H9 (cell line): ENCODE measurements around the gene NOX1. TPM values are rescaled to one million over a fixed set of nuclear protein-coding genes. Genes with fewer than 3 reads are reported as not detected.

Experiments used
- DNase-seq: peaks from one replicate; pipeline ENCODE4 v3.0.0-alpha.2; 2017
- H2AFZ ChIP-seq: one replicate; pipeline ENCODE4 v1.6.1; 2013; ENCODE audit warnings: mild to moderate bottlenecking, low read length, control low read depth, moderate library complexity
- H2AK5ac ChIP-seq: 2 replicates; pipeline ENCODE4 v1.6.1; 2013; ENCODE audit warnings: low read length, control low read depth, mixed read lengths; ENCODE audit not compliant: insufficient read length
- H2BK120ac ChIP-seq: one replicate; pipeline ENCODE4 v1.6.1; 2013; ENCODE audit warnings: low read depth, mild to moderate bottlenecking, low read length, control low read depth, inconsistent platforms; ENCODE audit not compliant: poor library complexity, severe bottlenecking
- H2BK12ac ChIP-seq: 2 replicates; pipeline ENCODE4 v1.6.1; 2013; ENCODE audit warnings: low read length, control low read depth, mixed read lengths, low read depth; ENCODE audit not compliant: insufficient read length
- H2BK15ac ChIP-seq: 2 replicates; pipeline ENCODE4 v1.6.1; 2013; ENCODE audit warnings: low read depth, low read length, control low read depth
- H2BK20ac ChIP-seq: one replicate; pipeline ENCODE4 v1.6.1; 2013; ENCODE audit warnings: low read depth, mild to moderate bottlenecking, low read length, control low read depth, inconsistent platforms; ENCODE audit not compliant: poor library complexity, severe bottlenecking
- H2BK5ac ChIP-seq: 2 replicates; pipeline ENCODE4 v1.6.1; 2013; ENCODE audit warnings: low read length, control low read depth, mixed read lengths; ENCODE audit not compliant: insufficient read length
- H3K14ac ChIP-seq: 2 replicates; pipeline ENCODE4 v1.6.1; 2013; ENCODE audit warnings: low read length, control low read depth; ENCODE audit not compliant: insufficient read depth
- H3K18ac ChIP-seq: 2 replicates; pipeline ENCODE4 v1.6.1; 2013; ENCODE audit warnings: low read depth, mild to moderate bottlenecking, mixed read lengths, low read length, control low read depth; ENCODE audit not compliant: insufficient read length
- H3K23ac ChIP-seq: 2 replicates; pipeline ENCODE4 v1.6.1; 2013; ENCODE audit warnings: low read length, control low read depth, mixed read lengths, low read depth; ENCODE audit not compliant: insufficient read length
- H3K23me2 ChIP-seq: 2 replicates; pipeline ENCODE4 v1.6.1; 2013; ENCODE audit warnings: low read depth, mild to moderate bottlenecking, mixed read lengths, low read length, control low read depth; ENCODE audit not compliant: insufficient read length, poor library complexity, severe bottlenecking
- H3K27ac ChIP-seq: 2 replicates; pipeline ENCODE4 v1.5.1; 2013; ENCODE audit warnings: low read length, control low read depth, mixed read lengths, low read depth; ENCODE audit not compliant: insufficient read length
- H3K27me3 ChIP-seq: 2 replicates; pipeline ENCODE4 v1.6.1; 2013; ENCODE audit warnings: low read length, control low read depth, inconsistent platforms; ENCODE audit not compliant: insufficient read depth
- H3K4ac ChIP-seq: 2 replicates; pipeline ENCODE4 v1.6.1; 2013; ENCODE audit warnings: low read depth, mild to moderate bottlenecking, control low read depth, inconsistent platforms, low read length, moderate library complexity
- H3K4me1 ChIP-seq: 2 replicates; pipeline ENCODE4 v1.6.1; 2013; ENCODE audit warnings: low read length, control low read depth, inconsistent platforms; ENCODE audit not compliant: insufficient read depth
- H3K4me2 ChIP-seq: 2 replicates; pipeline ENCODE4 v1.6.1; 2013; ENCODE audit warnings: low read length, control low read depth, mixed read lengths; ENCODE audit not compliant: insufficient read length, insufficient read depth
- H3K56ac ChIP-seq: 2 replicates; pipeline ENCODE4 v1.6.1; 2013; ENCODE audit warnings: low read depth, mild to moderate bottlenecking, mixed read lengths, low read length, control low read depth; ENCODE audit not compliant: insufficient read length
- H3K79me1 ChIP-seq: 2 replicates; pipeline ENCODE4 v1.6.1; 2013; ENCODE audit warnings: low read depth, mild to moderate bottlenecking, moderate library complexity, low read length, control low read depth, inconsistent platforms; ENCODE audit not compliant: insufficient read depth, poor library complexity, severe bottlenecking
- H3K79me2 ChIP-seq: 2 replicates; pipeline ENCODE4 v1.6.1; 2013; ENCODE audit warnings: low read length, control low read depth, inconsistent platforms; ENCODE audit not compliant: insufficient read depth
- H3K9ac ChIP-seq: 2 replicates; pipeline ENCODE4 v1.6.1; 2013; ENCODE audit warnings: low read length, control low read depth, mixed read lengths; ENCODE audit not compliant: insufficient read length; ENCODE audit errors: extremely low read depth
- H3K9me3 ChIP-seq: one replicate; pipeline ENCODE4 v1.6.1; 2013; ENCODE audit warnings: low read depth, low read length, inconsistent platforms; ENCODE audit not compliant: control insufficient read depth
- H3T11ph ChIP-seq: one replicate; pipeline ENCODE4 v1.6.1; 2013; ENCODE audit warnings: mild to moderate bottlenecking, low read length, control low read depth, inconsistent platforms
- H4K20me1 ChIP-seq: one replicate; pipeline ENCODE4 v1.6.1; 2013; ENCODE audit not compliant: control insufficient read depth, insufficient read length, insufficient read depth
- H4K5ac ChIP-seq: 2 replicates; pipeline ENCODE4 v1.6.1; 2013; ENCODE audit warnings: low read depth, mild to moderate bottlenecking, mixed read lengths, low read length, control low read depth; ENCODE audit not compliant: insufficient read length
- H4K8ac ChIP-seq: replicated peaks from 2 replicates; pipeline ENCODE4 v1.6.1; 2013; ENCODE audit warnings: low read length, control low read depth, mixed read lengths, low read depth; ENCODE audit not compliant: insufficient read length
- H4K91ac ChIP-seq: 2 replicates; pipeline ENCODE4 v1.6.1; 2013; ENCODE audit warnings: low read depth, mild to moderate bottlenecking, moderate library complexity, mixed read lengths, low read length, control low read depth; ENCODE audit not compliant: insufficient read length
- H3K27ac Mint-ChIP-seq, 3 experiments: 2 replicates in 2 of 3; 3 replicates in 1 of 3; pipeline ENCODE4 v1.8.0; 2020 to 2021; ENCODE audit warnings: mixed read lengths in 3 of 3, mild to moderate bottlenecking in 1 of 3, moderate library complexity in 1 of 3
- H3K27me3 Mint-ChIP-seq: 2 replicates; pipeline ENCODE4 v1.8.0; 2021; ENCODE audit warnings: low read depth, mild to moderate bottlenecking, moderate library complexity, mixed read lengths
- H3K36me3 Mint-ChIP-seq, 3 experiments: 2 replicates in 2 of 3; 3 replicates in 1 of 3; pipeline ENCODE4 v1.8.0; 2020 to 2021; ENCODE audit warnings: low read depth in 3 of 3, mixed read lengths in 3 of 3; ENCODE audit not compliant: insufficient read depth in 1 of 3
- H3K4me1 Mint-ChIP-seq, 2 experiments: 2 replicates each; pipeline ENCODE4 v1.8.0; 2020; ENCODE audit warnings: mixed read lengths in 2 of 2
- H3K4me3 Mint-ChIP-seq, 2 experiments: 2 replicates in 1 of 2; 3 replicates in 1 of 2; pipeline ENCODE4 v1.8.0; 2020 to 2021; ENCODE audit warnings: mild to moderate bottlenecking in 2 of 2, mixed read lengths in 2 of 2, moderate library complexity in 1 of 2
- H3K9me3 Mint-ChIP-seq, 2 experiments: 2 replicates in 1 of 2; 3 replicates in 1 of 2; pipeline ENCODE4 v1.8.0; 2020; ENCODE audit warnings: mild to moderate bottlenecking in 2 of 2, mixed read lengths in 2 of 2, moderate library complexity in 1 of 2
- CTCF ChIP-seq: fragments of 200-600 bp; sonication (generic); conservative IDR thresholded peaks from 3 replicates; pipeline ENCODE4 v1.8.0; 2021; ENCODE audit warnings: antibody characterized with exemption, mild to moderate bottlenecking
- total RNA-seq: library from RNA; stranded (reverse); gene quantifications from 2 replicates; pipeline ENCODE4 v1.2.1, GENCODE V29; 2021

Gene NOX1
- total RNA-seq, 1 experiment from 2014 or later: not detected

- H3K56ac ChIP-seq: no peak overlapping the region
- no peak overlapping the region for H3K4ac ChIP-seq
- no peak overlapping the region for H2BK15ac ChIP-seq
- Mint-ChIP-seq H3K4me3 (no peak overlapping the region), H3K4me1 (peaks cover 2% of the 10 kb centered on the region in 2 experiments; a peak in 3 of 4 replicates), H3K27ac (no peak overlapping the region), H3K9me3 (peaks cover 69 to 76% of the 10 kb centered on the region in 2 experiments), H3K27me3 (no peaks in the 10 kb centered on the region; the same call in none of the 2 replicates), H3K36me3 (peaks cover 0 to 6% (median 0%) of the 10 kb centered on the region in 3 experiments; a peak in 4 of 7 replicates)
- H3K9me3 ChIP-seq: peaks cover 48% of the 10 kb centered on the region
- H3K79me1 ChIP-seq: no peaks in the 10 kb centered on the region
- no peak overlapping the region for H2BK5ac ChIP-seq
- no peak overlapping the region for H2BK20ac ChIP-seq
- H2BK120ac ChIP-seq: no peak overlapping the region
- H4K5ac ChIP-seq: no peak overlapping the region
- no peak overlapping the region for H2AFZ ChIP-seq
- no peak overlapping the region for H4K8ac ChIP-seq
- H2AK5ac ChIP-seq: no peak overlapping the region
- H3K4me1 ChIP-seq: no peaks in the 10 kb centered on the region
- no peaks in the 10 kb centered on the region for H4K20me1 ChIP-seq
- no peak for TF ChIP-seq CTCF
- H3K4me2 ChIP-seq: no peak overlapping the region
- no peak overlapping the region for H3K23ac ChIP-seq
- DNase-seq: no peak
- no peaks in the 10 kb centered on the region for H3K23me2 ChIP-seq
- no peak overlapping the region for H3K27ac ChIP-seq
- no peak overlapping the region for H3T11ph ChIP-seq
- H3K14ac ChIP-seq: no peak overlapping the region
- no peaks in the 10 kb centered on the region for H3K27me3 ChIP-seq
- no peak overlapping the region for H3K18ac ChIP-seq
- H3K9ac ChIP-seq: no peak overlapping the region
- H4K91ac ChIP-seq: no peak overlapping the region
- H3K79me2 ChIP-seq: no peaks in the 10 kb centered on the region
- no peak overlapping the region for H2BK12ac ChIP-seq
Measured at GRCh38 chrX:100905620-100906019, 31.5 kb upstream of the NOX1 start.
